Mesangial cell (primary cell): ENCODE data around the gene SGK2. TPM values are rescaled to one million over a fixed set of nuclear protein-coding genes. Genes with fewer than 3 reads are reported as not detected.

Experiments
- total RNA-seq: library from RNA; depleted of rRNA; stranded (reverse); fragments of >200 nt; gene quantifications from 2 replicates; pipeline ENCODE4 v1.2.3, GENCODE V29; 2015

The SGK2 gene
- 1.8 and 15.6 TPM in 2 replicates for total RNA-seq

DNA sequence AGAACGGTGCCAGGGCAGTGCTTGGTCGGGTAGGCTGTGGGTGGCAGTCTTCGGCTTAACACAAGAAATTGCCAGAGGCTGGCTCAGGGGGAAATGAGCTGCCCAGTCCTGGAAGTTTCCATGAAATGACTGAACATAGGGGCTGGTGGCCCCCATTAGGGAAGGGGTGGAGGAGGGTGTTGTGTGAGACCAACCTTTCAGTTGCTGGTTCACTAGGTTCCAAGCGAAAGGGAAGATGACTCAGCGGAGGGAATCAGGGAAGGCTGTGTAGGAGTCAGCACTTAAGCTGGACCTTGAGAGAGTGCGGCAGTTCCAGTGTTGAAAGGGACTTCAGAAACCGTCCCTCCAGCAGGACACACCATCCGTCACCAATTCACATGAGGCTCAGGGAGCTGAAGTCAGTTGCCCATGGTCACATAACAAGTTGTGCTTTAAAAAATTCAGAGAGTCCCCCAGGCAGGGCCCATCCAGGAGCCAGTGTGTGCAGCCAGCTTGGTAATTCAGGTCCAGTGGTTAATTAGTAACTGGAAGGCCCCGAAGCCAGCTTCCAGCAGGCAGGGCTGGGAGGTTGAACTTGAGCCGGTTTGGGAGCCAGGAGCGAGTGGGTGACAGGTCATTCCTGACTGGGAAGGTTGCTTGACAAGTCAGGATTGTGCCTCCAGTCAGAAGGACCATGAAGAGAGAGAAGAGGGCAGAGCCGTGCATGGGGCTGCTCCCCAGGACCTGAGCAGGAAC is at the start of gene SGK2:
TSS of gene SGK2 (plus strand) at position 616 of the 735 bp plus-strand sequence. CDS start 7,469 bp downstream, outside the sequence.

DNA sequence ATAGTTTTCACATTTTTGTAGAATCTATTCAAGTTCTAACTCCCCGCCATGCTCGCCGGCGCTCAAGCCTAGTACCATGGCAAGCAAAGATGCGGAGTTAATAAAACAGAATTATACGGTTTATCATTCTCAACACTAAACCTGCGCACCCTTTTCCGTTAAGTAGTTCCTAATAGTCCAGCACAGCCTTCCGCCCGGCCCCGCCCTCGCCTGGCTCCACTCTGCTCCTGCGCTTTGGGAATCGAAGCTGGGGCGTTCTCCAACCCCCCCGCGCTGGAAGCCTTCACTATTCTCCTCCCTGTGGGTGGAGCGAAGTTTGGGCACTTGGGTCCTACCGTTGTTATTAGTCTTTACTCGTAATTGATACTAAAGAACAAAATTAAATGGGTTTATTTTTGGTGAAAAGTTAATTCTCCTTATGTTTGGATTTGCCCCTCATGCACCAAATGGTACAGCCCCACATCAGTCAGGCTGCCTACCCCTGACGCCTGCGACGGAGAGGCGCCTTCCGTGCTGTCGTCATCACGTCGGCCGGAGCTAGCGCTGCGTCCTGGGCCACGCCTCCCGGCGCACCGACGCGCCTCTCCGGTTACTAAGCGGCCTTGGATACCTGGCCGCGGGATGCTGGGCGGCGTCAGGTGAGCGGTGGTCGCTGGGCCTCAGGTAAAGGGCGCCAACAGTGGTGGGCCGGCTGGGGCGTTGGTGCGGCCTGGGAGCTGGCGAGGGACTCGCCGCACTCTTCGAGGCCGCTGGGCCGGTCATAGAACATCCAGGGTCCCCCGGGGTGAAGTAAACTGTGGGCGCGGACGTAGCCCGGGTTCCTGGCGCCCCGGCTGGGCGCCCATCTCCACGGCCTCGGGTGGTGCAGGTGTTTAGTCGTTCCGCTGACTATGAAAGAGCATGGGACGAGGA is 31.8 kb downstream of the SGK2 start, which contains the start of gene IFT52:
TSS of gene IFT52 (plus strand) at position 546 of the 912 bp plus-strand sequence. CDS start 3,762 bp downstream, outside the sequence.

Other genes with a start within 250 kb of the SGK2 start
- gene SRSF6, start 101.1 kb upstream of the SGK2 start, total RNA-seq = 42.2 and 45.1 TPM in 2 replicates
- gene L3MBTL1, start 51.3 kb upstream of the SGK2 start, total RNA-seq = 3.3 and 10.3 TPM in 2 replicates
- 18.3 and 37.8 TPM in 2 replicates for gene IFT52, start 31.9 kb downstream of the SGK2 start, total RNA-seq
- gene MYBL2, start 108.1 kb downstream of the SGK2 start, total RNA-seq = 6.7 and 118 TPM in 2 replicates
- gene GTSF1L, start 168.0 kb downstream of the SGK2 start, total RNA-seq = not detected in 2 replicates